Hippocampal formation (tissue), 2 donors: Measurements from ENCODE around the gene SUSD3.

Experiments
- DNase-seq, 2 donors: peaks; one replicate each; lab custom pipeline; 2025; lab: John Stamatoyannopoulos, UW

The SUSD3 gene

DNA sequence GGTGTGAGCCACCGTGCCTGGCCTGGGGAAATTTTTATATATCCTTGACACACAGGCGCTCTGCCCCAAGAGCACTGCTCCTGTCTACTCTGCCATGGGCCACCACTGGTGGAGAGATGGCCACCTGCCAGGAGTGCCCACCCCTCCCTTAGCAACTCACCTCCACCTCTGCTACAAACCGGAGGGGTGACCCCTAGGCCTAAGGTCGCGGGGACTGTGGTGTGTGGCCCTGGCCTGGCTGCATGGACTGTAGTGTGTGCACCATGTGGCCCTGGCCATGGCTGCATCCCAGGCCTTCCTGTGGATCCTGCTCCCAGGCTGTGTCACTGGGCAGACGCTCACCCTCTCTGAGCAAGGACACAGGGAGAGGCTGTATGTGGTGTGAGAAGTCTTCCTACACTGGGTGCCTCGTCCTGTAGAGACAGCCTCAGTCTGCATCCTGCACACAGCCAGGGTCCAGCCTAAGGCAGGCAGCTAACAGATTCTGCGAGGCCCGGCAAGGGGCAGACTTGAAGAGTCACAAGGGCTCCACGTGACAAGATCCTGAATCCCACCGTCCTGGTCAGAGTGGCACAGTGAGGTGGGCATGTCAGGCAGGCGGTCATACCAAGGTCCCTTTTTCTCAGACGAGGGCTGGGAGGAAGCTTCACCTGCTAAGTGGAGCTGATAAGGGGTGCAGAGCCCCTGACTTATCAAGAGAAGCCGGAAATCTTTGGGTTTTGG lies 65.2 kb downstream of the SUSD3 start:
- DNase-seq = no peak

- DNase-seq = no peak
These were observed 66.3 kb downstream of the SUSD3 start for GRCh38 chr9:93124793-93125192.

DNA sequence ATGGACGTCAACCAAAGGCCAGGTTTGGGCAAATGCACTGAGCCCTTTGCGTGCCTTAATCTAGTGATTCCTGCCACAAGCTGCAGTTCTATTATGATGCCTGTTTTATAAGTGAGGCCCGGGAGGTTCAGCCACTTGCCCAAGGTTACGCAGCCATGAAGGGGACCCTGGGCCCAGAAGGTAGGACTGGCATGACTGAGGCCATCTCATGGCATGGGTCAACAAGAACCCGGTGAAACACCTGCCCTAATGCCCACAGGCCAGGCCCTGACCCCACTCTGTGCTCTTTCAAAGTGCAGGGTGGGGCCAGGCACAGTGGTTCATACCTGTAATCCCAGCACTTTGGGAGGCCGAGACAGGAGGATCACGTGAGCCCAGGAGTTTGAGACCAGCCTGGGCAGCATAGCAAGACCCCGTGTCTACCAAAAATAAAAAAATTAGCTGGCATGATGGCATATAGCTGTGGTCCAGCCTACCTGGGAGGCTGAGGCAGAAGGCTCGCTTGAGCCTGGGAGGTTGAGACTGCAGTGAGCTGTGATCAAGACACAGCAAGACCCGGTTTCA lies 66.9 kb downstream of the SUSD3 start:
- DNase-seq = no peak

- DNase-seq = no peak
These were observed 67.8 kb downstream of the SUSD3 start for GRCh38 chr9:93126151-93126781.

DNA sequence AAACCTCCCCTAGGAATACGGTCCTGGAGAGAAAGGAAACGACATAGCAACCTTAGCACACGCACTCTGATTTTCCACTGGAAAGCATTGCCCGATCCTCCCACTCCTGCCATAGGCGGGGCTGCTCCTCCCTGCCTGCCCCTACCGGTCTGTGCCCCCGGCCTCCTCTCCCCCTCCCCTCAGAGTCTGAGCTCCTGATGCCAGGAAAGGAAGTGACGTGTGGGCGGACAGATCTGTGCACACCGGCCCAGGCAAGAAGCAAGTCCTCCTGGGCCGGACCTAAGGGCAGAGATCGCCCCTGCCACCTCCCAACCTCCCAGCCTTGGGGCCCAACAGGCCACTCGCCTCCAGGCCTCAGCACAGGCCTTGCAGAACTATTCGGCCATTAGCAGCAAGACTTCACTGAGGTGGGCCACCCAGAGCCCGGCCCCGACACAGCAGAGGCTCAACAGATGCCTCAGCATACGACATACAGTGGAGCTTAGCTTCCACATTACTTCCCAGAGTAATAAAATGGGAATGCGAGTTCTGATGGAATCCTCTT lies 68.4 kb downstream of the SUSD3 start:
- DNase-seq = no peak

- DNase-seq = peak in 1 of 2 donors; percentile 59
These were observed 69.0 kb downstream of the SUSD3 start for GRCh38 chr9:93127395-93127911.

GRCh38 chr9:93128011-93128714 lies 69.7 kb downstream of the SUSD3 start:
- no peak for DNase-seq

- no peak for DNase-seq
These were observed 70.3 kb downstream of the SUSD3 start for GRCh38 chr9:93128715-93129224.

DNA sequence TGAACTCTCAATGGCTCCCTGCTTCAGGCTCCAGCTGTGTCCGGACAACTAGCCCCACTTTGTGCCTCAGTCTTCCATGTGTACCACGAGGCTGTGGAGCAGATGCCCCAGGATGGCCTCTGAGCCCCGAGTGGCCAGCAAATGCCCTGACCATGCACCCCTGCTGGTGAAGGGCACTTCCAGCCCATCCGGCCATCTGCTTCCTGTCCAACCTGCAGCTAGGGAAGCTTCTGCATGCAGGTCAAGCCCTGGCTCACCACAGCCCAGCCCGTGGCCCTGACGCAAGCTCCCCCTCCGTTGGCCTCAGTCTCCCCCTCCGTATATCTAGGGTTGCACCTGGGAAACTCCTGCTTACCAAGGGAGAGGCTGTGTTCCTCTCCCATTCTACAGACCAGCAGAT lies 70.8 kb downstream of the SUSD3 start:
- DNase-seq = peak in 1 of 2 donors; percentile 43

DNA sequence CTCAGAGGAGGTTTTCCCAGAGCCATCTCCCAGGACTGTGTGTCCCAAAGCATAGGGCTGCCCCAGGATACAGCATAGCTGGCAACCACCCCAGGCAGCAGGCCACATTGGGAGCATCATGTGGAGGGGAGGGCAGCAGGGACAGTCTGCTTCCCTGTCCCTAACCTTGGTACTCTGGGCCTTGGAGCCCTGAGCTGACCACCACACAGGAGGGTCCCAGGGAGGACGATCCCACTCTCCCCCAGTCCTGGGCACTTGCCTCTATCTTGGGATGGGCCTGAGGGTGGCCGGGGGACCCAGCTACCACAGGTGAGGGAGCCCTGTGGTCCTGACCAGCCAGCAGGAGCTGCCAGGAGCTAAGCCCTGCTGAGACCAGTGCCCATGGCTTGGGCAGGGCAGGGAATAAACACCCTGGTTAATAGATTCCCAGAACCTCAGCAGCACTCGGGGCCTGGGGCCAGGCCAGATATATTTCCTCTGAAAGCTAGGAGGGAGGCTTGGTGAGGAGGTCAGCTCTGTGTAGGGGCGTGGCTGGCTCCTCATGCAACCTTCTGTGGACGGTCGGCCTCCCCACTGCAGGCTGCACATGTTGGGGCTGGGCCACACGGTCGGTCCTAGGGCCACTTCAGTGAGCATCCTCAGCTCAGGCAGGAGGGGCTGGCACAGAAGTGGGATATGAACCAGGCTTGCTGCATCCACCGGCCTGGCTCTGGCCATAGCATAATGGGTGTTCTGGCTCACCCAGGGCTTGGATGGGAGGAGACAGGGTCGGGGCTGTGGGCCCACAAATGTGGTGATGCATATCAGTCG lies 71.4 kb downstream of the SUSD3 start:
- no peak for DNase-seq

GRCh38 chr9:93130861-93131481 lies 72.5 kb downstream of the SUSD3 start:
- peak in 1 of 2 donors; percentile 20 for DNase-seq

DNA sequence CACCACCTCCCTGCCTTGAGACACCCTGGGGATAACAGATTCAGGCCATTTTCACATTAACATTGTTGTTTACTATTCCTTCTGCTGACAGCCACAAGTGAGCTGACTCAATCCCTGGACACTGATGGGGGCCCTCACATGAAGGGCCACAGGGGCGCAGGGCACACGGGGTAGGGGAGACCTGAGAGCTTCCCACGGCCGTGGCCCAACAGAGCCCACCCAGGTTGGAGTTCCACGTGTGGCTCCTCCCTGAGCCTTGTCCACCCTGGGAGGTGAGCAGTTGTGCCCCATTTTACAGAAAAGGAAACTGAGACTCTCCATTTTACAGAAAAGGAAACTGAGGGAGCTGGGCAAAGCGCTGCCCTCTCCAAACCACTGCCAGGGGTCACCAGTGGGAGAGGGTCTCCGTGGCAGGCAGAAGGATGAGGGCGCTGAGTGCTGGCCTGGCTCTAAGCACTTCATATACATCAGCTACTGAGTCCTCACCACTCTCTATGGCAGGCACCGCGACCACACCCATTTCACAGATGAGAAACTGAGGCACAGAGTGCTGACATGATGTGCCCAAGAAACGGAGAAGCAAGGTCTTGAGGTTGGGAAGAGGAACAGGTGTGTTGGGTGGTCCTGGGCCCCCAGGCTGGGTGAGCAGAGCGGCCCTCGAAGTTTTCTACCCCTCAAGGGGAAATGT lies 73.2 kb downstream of the SUSD3 start:
- DNase-seq = no peak

- DNase-seq = peak in 1 of 2 donors; percentile 49
These were observed 73.9 kb downstream of the SUSD3 start for GRCh38 chr9:93132287-93132927.

GRCh38 chr9:93132946-93133680 lies 74.6 kb downstream of the SUSD3 start:
- peak in 1 of 2 donors; percentile 58 for DNase-seq

GRCh38 chr9:93133681-93134014 lies 75.1 kb downstream of the SUSD3 start:
- DNase-seq = peak in 1 of 2 donors; percentile 36

DNA sequence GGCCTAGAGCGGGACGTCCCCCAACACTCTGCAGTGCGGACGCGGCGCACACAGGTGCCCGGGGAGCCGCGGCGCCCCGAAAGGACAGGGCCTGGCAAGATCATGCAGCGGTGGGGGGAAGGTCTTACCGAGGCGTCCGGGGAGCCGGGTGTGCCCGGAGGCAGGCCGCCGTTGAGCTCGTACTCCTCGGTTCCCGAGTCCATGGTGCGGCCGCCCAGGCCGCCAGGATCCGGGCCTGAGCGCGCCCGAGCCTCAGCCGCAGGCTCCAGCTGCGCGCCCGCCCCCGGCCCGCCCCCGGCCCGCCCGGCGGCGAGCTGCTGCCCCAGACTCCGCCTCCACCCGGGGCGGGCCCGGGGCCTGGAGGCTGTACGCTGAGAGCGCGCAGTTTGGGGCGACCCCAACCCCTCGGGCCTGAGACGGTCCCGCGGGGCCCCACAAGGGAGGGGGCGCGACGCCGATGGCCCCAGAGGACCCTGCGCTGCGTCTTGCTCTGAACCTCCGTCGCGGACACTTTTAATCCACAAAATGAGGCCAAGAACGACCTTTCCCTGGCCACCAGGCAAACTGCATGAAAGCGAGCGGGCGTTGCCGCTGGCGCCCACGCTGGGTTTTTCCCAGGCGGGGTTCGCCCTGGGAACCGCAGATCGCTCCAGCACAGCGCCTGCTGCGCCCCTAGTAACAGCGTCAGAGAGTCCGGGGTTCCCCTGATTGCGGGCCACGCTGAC lies 75.7 kb downstream of the SUSD3 start, which contains the start of gene NINJ1:
Gene NINJ1, minus strand, starts transcription at position 237 of the 725 bp plus-strand sequence. Its CDS starts 34 bp downstream, at position 203.
- peak in 1 of 2 donors; percentile 69 for DNase-seq
